Stimulated activated CD4-positive, alpha-beta T cell treated with anti-CD3 and anti-CD28 coated beads, Interleukin-2, amount 100 ng/mL, for 24 hours (primary cell): Measurements from ENCODE around the gene ELN.

Source experiments
- DNase-seq, 2 donors: peaks; one replicate each; pipeline ENCODE4 v3.0.0-alpha.2; 2020

ELN gene

DNA sequence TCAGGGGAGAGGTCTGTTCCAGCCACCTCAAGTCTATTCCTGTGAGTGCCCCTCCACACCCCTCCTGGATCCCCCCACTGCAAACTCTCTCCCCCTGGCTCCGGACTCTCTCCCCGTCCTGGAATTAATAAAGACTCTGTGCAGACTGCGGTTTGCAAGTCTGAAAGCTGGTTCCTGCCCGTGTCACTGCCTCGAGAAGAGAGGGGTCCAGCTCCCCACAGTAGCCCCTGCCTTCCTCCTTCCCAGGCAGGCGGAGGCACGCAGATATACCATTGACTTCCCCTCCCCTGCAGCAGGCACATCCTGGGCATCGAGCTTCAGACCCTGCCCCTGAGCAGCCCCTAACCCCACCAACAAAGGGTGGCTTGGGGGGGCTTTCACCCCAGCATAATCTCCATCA is 2.2 kb upstream of the ELN start:
- DNase-seq, result no peak

DNA sequence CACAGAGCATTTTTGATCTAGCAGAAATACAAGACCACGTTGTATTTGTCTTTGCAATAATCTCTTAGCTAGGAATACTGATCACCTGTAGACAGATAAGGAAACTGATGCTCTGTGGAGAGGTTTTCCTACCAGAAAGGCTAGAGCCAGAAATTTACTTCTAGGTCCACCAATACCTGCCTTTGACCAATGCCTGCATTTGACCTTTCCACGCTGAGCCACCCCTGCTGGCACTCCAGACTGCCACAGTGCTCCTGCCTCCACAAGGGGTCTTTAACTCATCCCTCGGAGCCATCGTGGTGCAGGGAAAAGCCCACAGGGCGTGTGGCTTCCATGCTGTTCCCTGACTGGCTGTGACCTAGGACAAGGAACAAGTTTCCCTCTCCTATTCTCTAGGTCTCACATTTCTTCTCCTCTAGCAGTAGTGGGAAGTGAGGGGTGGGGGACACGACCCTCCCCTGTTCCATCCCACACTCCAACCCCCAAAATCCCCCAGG is 1.5 kb upstream of the ELN start:
- no peak for DNase-seq

DNA sequence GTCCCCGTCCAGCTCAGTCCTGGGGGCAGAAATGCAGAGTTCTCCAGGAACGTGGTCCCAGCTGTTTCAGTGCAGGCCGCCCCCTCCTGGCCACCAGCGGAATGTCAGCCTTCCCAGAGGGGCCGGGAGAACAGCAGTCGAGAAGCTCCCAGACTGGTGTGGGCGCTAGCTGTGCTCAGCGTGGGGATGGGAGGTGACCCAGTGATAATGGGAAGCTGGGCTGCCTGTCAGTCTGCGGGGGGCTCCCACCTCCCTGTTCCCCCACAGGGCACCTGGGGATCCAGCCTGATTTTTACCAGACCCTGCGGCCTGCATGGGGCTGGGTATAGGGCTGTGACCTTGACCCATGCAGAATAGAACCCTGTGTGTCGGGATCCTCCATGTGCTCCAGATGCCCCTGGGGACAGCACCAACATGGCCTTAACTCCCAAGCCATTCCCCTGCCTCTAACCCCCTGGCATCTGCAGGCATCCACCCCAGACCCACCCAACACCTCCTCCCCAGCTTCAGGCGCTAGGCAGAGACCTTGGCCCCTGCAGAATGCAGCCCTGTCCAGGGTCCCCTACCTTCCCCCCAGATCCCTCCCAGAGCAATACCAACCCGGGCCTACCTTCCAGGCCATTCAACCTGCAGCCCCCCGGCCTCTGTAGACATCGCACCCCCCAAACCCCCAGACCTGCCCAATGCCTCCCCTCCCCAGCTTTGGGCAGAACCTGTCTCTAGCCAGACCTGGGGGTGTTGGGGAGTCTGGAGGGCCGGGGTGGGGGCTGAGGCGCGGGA is 880 bp upstream of the ELN start:
- DNase-seq, result peak; percentile 67 to 76

DNA sequence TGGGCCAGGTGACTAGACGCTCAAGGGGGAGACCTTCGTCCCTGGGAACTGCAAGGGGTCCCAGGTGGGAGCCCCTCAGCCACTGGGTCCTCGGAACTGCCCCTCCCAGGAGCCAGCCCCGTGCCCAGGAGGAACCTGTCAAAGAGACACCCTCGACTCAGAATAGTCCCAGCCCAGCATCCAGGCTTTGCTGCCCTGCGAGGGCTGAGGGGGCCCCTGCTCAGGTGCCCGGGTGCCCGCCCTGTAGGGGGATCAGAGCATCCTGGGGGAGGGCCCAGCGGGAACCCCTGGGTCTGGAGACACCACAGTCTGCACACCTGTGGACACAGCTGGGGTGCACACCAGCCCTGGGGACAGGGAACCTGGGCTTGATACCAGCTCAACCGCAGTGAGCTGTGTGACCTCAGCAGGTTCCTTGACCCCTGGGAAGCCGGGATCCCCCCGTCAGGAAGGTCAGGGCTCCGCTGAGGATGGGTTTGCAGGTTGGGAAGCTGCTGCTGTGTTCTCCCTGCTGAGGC is 407 bp downstream of the ELN start:
- no peak for DNase-seq

- DNase-seq, result no peak
Observed at GRCh38 chr7:74029089-74029785, 1.3 kb downstream of the ELN start.

DNA sequence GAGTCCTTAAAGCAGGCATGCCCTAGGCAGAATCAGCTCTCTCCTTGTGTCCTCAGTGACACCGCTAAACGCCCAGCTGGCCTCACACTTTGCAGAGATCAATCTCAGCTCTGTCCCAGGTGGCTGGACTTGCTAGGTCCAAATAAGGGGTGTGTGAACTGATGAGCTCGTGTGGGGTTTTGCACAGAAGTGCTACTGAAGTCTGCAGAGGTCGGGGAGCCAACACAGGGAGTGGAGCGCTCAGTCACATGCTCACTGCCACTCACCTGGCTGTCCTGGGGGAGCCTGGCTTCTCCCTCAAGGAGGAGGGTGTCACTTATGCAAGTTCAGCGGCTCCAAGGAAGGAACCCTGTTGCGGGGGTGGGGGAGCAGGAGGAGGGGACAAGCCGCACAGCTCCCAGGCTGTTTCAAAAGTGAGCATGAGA is 2.0 kb downstream of the ELN start:
- DNase-seq, result no peak

DNA sequence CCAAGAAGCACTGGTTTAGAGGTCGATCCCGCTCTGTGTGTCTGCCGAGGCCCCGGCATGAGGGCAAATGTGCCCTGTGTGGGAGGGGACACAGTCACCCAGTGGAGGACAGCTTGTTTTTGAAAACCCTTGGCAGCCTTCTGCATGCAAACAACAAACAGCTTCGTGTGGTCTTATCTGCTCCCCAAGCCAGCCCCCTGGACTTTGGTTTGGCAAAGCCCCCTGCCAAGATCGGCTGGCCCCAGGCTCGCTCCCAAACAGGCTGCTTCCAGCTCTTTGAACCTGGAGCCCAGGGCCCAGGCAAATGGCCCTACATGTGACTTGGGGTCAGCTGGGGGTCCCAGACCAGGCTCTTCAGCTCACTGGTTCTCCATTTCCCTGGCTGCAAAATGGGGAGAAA is 2.9 kb downstream of the ELN start:
- no peak for DNase-seq

DNA sequence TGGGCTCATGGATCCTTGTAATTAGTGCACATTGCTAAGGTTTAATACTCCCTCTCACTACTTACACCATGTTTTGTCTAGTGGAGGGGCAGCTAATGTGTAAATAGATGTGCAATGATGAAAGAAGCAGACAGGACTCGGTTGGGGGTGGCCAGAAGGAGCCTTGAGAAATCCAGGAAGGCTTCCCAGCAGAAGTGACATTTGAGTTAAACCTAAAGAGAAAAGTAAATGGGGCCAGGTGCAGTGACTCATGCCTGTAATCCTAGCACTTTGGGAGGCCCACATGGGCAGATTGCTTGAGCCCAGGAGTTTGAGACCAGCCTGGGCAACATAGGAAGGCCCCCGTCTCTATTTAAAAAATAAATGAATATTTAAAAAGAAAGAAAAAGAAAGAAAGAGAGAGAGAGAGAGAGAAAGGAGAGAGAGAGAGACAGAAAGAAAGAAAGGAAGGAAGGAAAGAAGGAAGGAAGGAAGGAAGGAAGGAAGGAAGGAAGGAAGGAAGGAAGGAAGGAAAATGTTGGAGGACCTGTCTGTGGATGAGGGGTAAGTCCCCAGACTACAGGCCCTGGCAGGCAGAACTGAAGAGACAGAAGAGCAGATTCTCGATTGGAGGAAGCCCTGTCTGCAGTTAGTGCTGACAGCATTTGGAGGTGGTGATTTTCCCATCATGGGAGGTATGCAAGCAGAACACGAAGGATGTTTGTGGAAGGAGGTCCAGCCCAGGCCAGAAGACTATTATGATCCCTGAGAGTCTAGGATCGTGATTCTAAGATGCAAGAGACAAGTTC is 3.6 kb downstream of the ELN start:
- DNase-seq, result no peak

DNA sequence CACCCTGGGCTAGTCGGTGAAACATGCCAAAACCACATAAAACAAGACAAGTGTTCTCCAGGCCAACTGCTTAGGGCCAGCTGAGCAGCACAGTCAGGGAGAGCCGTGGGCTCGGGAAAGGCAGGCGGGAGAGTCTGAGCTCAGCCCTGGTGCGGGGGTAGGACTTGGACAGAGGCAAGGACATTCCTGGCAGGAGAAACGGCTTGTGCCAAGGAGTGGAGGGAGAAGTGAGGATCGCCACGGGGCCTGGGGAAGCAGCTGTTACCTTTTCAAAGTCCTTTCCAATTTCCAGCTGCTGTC is 4.2 kb downstream of the ELN start:
- no peak for DNase-seq

GRCh38 chr7:74032624-74033371 is 4.8 kb downstream of the ELN start:
- no peak for DNase-seq

DNA sequence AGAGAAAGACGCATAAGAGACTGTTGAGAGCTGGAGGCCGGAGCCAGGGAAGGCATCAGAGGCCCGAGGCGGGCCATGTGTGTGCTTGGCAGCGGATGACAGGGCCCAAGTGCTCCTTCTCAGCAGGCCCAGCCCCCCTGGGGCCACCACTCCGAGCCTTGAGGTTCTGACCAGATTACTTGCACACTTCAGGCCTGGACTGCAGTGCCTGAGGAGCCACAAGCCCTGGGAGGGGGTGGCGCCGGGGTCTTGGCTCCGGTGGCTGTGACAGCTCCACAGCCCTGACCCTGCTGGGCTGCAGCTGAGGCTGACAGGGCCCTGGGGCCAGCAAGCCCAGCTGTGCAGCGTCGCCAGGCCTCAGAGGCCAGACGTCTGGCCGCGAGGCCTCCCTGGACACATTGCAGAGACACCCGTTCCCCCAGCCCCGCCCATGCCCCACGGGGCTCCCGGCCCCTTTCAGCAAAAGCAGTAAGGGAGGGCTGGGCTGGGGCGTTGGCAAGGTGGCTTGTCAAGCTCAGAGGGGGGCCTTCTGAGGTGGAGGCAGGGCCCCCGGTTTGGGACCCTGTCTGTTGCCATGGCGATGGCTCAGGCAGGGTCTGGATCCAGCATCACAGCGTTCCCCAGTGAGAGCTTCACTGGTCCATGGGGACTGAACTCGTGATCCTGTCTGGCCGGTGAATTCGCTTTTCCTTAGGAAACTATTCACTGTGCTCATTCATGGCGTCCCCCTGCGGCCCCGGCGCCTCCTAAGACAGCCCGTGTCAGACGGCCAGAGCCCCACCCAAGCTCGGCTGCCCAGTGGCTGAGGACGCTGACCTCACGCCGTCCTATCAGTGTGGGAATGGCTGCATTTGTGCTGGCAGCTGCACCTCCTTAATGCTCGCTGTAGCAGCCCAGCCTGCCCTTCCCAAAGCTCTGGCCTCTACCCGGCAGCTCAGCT is 5.7 kb downstream of the ELN start:
- no peak for DNase-seq

DNA sequence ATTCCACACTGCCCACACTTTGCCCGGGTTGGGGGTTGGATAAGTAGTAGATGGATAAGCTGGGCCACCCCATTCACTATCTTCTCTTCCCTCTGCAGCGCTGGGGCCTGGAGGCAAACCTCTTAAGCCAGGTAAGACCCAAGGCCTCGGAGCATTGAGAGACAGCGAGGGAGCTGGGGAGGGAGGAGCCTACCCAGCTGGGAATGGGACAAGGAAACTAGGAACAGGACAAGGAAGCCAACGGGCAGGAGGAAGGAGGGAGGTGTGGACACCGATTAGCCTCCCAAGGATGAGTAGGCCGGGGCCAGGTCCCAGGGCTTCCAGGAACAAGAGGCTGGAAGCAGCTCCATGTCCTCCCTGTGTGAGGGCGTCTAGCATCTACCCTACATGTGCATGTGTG is 9.6 kb downstream of the ELN start:
- DNase-seq, result no peak

DNA sequence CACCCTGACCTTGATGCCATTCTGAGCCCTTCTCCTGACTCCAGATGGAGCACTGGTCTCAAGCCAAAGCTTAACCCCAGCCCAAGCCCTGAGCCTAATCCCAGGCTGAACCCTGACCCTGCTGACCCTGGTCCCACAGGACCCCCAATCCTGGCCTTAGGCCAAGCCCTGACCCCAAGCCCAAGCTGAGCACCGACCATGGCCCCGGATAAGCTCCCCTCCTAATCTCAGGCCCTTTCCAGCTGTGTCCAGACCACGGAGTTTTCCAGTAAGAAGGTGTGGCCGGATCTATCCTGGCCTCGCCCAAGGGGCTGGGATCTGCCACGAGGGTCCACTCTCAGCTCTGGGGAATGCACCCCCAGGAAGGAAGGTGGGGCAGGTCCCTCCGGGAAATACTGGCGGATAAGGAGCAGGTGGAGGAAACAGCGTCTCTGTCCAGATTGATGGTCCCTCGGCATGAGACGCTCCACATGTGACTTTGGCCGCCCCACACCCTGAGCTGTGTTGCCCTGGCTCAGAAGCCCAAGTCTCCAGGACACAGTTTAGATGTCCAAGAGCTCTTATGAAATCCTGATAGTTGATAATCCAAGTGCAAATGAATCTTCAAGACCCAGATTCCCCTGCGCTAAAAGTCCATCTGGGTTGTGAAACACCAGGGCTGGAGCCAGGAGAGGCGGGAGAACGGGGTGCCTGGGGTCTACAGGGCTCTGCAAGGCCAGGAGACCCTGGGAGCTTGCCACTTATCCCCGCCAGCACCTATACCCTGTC is 10.4 kb downstream of the ELN start:
- no peak for DNase-seq

GRCh38 chr7:74039337-74039736 is 11.4 kb downstream of the ELN start:
- no peak for DNase-seq

DNA sequence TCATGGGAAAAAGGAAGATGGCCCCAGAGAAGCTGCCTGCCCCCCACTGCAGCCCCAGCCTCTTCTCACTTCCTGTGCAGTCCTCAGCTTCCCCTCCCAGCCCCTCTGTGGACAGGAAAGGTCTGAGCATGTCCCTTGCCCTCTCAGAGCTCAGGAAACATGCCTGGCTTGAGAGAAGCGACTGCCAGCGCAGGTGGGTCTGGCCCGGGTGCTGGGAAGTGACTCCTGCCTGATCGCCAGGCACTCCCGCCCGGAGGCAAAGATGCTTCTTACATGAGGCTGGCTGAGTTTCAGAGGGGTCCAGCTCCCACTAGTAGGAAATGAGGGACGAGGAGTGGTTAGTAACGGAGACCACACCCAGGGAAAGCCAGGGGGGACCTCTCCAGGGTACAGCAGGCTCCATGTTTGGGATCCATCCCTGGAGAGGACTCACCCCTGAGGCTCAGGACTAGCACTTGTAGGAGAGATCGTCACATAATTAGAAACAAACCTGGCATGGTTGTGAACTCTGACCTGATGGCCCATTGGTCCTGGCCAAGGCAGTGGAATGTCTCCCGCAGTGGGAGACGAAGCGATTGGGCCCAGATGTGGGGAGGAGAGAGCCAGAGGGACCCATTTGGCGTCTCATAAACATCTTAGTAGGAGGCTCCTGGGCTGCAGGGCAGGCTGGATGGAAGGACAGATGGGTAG is 12.3 kb downstream of the ELN start:
- DNase-seq, result no peak

GRCh38 chr7:74040791-74041520 is 13.0 kb downstream of the ELN start:
- DNase-seq, result no peak

- no peak for DNase-seq
Observed at GRCh38 chr7:74042746-74043522, 15.0 kb downstream of the ELN start.

DNA sequence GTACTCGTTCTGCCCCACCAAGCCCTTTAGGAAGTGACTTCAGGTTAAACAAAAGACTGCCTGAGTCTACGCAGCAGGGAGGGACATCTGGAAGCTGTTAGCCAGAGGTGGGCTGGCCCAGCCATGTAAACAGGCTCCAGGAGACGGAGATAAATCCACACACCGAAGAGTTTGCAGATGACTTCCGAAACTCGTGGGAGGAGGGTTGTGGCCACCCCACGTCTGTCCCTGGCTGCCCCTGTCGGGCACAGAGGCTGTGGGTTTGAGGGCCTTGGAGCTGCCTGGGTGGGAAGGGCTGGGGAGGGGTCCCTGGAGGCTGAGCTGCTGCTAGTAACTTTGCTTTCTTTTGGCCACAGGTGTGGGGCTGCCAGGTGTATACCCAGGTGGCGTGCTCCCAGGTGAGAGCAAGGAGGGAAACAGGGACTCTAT is 15.6 kb downstream of the ELN start:
- DNase-seq, result no peak
